ENCODE data around the gene FGD4.
A peak's percentile ranks its signal among the peaks of the same experiment; 100 is the strongest.
"Not testable (repeated sequence)": the region's sequence is repeated elsewhere in the genome, so short reads cannot be mapped to it uniquely, and the experiment has no call there.

FGD4 gene

GRCh38 chr12:32496946-32497345 lies 97.6 kb downstream of the FGD4 start:
- no peak for DNase-seq

- DNase-seq, result no peak
Observed at GRCh38 chr12:32497864-32498263, 98.5 kb downstream of the FGD4 start.

DNA sequence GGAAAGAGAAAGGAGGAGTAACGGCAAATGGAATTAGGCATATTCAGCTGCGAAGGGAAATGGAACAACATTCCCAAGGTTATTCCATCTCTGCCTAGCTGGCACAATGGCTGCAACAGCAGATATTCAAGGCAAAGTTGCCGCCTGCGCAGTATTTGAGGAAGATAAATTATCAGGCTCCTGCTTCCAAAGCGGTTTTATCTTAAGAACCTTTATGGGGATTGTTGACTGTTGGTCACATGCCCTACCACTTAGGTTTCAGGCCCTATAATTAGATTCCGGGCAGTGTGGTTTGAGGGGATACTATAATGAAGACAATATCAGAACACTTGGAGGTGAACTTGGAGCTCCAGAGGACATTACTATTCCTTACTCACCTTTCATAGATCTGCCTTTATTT lies 99.7 kb downstream of the FGD4 start:
- DNase-seq, result peak; percentile 15 to 76 (median 67)

GRCh38 chr12:32501835-32502333 lies 102.5 kb downstream of the FGD4 start:
- peak; percentile 90 to 99 (median 91) for DNase-seq

DNA sequence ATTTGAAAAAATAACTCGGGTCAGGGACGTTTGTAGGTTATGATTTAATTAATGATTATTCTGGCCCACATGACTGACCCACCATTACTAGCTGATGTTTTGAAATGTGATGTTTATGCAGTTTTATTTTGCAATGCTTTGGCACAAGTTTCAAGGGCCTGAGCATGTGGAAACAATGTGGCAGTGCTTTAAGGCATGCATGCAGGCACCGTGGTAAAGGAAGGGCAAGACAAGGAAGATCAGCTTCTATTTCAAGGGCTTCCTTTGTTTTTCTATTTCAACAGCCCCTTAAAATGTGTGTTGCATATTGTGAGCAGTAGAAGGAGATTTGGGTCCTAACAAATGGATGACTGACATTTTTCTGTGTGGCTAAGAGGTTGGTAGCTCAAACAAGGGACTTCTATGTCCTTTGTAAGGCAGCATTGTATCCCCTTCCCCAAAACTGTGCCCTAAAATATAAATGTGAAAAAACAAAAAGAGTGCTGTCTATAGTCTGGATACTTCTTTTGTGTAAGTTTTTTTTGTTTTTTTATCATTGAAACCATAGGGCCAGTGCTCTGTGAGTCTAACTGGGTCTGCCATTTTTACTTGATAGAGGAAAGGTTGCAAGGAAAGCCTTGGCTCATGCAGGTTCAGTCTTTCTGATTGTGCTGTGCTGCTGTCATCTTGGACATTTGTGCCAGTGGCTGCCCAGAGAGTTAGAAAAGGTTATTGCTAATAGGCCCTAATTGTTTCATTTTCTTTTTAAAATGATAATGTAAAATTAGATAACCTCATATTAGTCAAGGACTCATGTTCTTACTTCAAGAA lies 103.5 kb downstream of the FGD4 start:
- DNase-seq, result peak; percentile 25 to 65 (median 41)

- DNase-seq, result no peak
Observed at GRCh38 chr12:32503730-32504129, 104.4 kb downstream of the FGD4 start.

DNA sequence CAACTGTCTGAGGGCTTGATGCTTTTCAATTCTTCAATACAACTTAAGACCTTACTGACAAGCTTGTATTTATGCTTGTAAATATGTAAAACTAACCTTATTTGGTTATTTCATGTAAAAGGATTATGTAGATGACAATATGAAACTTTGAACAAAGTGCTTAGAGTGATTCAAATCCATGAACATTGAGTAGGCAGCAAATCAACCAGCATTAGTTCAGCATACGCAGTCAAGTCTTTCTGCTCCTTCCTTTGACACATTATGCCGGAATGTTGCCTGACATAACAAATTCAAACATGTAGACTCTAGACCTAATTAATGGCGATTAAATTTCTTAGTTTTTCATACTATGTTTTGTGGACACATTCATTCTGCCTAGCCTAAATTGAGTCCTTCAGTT lies 105.2 kb downstream of the FGD4 start:
- DNase-seq, result no peak

GRCh38 chr12:32505067-32505945 lies 105.9 kb downstream of the FGD4 start:
- DNase-seq, result peak in 1 of 3 experiments; percentile 76

- DNase-seq, result not testable (repeated sequence)
Observed at GRCh38 chr12:32507096-32507941, 108.0 kb downstream of the FGD4 start.

DNA sequence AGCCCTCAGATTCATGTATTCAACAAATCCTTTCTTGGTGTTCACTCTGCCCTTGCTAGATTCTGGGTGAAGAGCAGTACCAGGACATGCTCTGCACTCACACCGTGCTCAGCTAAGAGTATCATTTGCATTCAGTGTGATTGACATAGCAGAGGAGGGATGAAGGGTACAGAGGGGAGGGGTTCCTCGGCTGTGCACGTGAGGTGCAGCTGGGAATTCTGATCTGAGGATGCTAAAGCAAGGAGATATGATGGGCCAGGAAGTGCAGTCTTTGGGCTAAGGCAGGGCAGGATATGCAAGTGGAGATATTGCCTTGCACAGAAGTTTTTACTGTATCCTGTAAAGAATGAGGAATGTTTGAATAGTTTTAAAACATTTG lies 108.6 kb downstream of the FGD4 start:
- DNase-seq, result peak in 1 of 3 experiments; percentile 38

GRCh38 chr12:32508626-32509025 lies 109.3 kb downstream of the FGD4 start:
- no peak for DNase-seq

DNA sequence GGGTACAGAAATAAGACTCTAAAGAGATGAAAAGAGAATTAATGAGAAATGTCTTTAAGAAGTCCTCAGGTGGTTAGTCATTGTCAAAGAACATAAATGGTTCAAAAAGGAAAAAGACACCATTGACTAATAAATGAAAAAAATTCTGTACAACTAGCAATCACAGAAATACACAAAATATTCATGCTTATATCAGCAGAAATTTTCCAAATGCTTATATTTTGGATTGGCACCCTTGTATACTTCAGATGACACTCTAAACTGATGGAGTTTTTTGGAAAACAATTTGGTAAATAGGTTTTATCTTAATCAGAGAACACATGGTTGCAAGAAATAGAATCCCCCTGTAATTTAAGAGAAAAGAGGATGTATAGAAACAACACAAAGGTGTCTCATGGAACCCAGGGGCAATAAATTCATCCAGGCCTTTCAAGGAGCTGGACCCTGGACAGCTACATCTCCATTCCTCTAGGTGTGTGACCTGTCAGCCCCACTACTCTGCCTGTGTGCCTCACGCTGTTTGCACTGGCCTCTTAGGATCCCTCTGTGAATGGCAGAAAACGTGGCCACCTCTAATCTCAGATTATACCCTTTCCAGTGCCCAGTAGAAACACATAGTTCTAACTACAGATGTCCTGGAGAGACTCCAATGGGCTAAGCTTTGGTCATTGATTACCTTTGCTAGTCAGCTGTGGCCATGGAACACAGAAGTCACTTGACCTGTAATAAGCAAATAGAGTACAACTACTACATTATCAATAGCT lies 110.2 kb downstream of the FGD4 start:
- DNase-seq, result no peak

DNA sequence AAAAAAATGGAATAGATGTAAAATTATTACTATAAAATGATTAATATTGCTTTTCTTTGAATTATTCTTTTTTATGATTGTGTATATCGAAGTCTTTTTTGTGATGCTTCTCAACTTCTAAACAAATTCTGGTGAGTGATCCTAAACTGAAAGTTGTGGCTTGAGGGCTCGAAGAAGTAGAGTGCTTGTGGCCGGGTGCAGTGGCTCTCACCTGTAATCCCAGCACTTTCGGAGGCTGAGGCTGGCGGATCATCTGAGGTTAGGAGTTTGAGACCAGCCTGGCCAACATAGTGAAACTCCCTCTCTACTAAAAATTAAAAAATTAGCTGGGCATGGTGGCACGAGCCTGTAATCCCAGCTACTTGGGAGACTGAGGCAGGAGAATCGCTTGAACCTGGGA lies 112.6 kb downstream of the FGD4 start:
- DNase-seq, result not testable (repeated sequence)

DNA sequence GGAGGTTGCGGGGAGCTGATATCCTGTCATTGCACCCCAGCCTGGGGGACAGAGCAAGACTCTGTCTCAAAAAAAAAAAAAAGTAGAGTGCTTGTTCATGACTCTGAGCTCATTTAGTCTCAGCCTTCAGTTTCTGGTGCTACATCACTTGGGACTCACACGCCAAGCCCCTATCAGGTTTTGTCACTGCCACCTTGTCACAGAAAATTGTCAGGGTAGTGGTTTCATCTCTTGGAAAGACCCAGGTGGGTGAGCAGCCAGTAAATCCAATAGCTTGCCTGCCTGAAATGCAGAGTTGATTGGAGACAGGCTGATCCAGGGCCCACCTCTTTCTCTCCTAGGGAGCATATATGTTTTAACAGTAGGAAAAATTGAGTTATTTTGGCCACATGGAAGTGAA lies 113.0 kb downstream of the FGD4 start:
- DNase-seq, result no peak

- no peak for DNase-seq
Observed at GRCh38 chr12:32512910-32513309, 113.6 kb downstream of the FGD4 start.

- peak in 1 of 3 experiments; percentile 38 for DNase-seq
Observed at GRCh38 chr12:32515137-32515873, 115.9 kb downstream of the FGD4 start.

DNA sequence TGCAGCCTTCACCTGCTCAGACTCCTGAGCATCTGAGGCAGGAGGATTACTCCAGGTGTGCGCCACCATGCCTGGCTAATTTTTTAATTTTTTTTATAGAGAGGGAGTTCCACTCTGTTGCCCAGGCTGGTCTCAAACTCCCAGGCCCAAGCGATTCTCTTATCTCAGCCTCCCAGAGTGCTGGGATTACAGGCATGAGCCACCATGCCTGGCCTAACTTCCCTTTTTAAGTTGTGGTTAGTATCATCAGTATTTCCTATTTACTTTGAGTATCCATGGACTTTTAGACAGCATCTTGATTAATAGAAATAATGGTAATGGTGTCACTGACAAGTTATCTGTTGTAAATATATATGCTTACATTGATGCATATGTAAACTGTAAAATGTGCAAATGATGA lies 116.9 kb downstream of the FGD4 start:
- DNase-seq, result no peak

- DNase-seq, result no peak
Observed at GRCh38 chr12:32517966-32518365, 118.6 kb downstream of the FGD4 start.

- DNase-seq, result no peak
Observed at GRCh38 chr12:32519047-32519446, 119.7 kb downstream of the FGD4 start.

DNA sequence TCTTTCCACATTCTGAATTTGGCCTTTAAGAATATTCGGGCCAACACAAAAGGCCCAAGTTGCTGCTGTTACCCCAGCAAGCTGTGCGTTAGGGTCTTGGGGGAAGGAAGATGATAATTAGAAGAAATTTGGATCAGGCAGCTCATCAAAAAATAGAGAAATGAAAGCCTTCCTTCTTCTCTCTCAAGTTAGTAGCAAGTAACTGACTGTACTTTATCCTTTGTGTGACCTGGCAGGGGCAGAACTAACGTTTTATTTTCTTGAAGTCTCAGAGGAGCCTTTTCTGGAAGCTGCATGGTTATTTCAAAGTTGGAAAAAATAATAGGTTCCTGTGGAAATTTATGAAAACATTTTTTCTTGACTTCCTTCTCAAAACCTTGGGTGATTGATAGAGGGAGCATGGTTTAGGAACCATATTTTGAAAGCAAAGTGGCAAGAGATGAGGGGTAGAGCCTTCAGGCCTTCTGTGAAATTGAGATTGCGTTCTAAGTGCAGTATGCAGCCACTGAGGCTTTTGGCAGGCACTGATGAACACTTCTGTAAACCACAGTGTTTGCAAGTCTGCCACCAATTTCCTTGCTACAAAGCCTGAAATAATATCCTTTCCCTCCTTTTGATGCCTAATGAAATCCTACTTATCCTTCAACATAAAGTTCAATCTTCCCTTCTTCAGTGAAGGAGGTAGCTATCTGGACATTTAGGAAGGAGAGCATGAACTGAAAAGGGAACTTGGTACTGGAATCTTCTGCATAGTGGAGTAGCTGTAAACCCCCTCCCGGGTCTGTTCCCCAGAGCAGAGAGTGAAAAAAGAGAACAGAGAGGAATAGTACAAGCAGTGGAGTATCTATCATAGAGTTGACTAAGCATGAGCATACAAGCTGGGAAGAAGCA lies 123.2 kb downstream of the FGD4 start:
- no peak for DNase-seq

All from NCI-H1417 (cell line).